ENCODE measurements around the gene MAP2K6. TPM values are rescaled to one million over a fixed set of nuclear protein-coding genes. Genes with fewer than 3 reads are reported as not detected.

Gene MAP2K6
- total and polyA plus RNA-seq, 10 of the 15 experiments (the other 5 are each of a cell fraction or from before 2014, with no cell fraction given), result 15.6 to 70.3 (median 22.9) TPM

DNA sequence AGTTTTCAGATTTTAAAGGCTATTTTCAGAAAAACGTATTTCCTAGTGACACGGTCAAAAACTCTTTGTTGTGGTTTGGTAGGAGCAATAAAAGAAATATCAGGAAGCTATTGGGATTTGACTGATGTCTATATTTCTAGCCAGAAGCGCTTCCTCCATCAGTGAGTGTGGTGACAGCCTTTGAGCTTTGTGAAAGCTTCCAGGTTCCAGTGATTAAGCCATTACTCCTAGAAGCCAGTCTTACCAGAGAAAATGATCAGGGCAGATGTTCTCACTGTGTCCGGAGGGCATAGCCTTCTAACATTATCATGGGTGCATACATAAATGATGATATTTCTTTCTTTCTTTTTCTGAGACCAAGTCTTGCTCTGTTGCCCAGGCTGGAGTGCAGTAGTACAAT is 39.6 kb downstream of the MAP2K6 start:
- no peak overlapping the region for H3K27ac ChIP-seq (ENCODE audit: control insufficient read depth, insufficient read depth)
- no peak overlapping the region for H3K9ac ChIP-seq (ENCODE audit: control insufficient read depth, insufficient read depth, low read length)
- ChIA-PET CTCF (interaction anchor here (0.7 kb wide), 1 partner anchor 10 kb away, joined by 4 read pairs; no protein-coding TSS in a partner anchor), RAD21 (ENCODE audit: unreplicated experiment) (interaction anchor here (1.0 to 1.4 kb wide), 2 partner anchors 69 to 71 kb away, joined by 3 to 4 read pairs; no protein-coding TSS in a partner anchor), POLR2A (interaction anchor here (0.6 kb wide), 1 partner anchor 41 kb away, joined by 6 read pairs; no protein-coding TSS in a partner anchor), SMC1A (ENCODE audit: uncharacterized antibody, unreplicated experiment) (interaction anchor here (0.8 kb wide), 1 partner anchor 67 kb away, joined by 3 read pairs; no protein-coding TSS in a partner anchor)
- no peak overlapping the region for H3K4me3 ChIP-seq
- H3K36me3 ChIP-seq (ENCODE audit: control insufficient read depth in 2 of 2, insufficient read depth in 2 of 2, low read length in 1 of 2), result no peaks in the 10 kb centered on the region
- H3K9me3 ChIP-seq (replicated peaks; ENCODE audit: control insufficient read depth, insufficient read depth, low read length), result no peaks in the 10 kb centered on the region
- FAIRE-seq (no peak), DNase-seq (ENCODE audit: low read depth, low spot score) (no peak), ATAC-seq (no peak)
- H4K20me1 ChIP-seq (ENCODE audit: control insufficient read depth, insufficient read depth), result no peaks in the 10 kb centered on the region
- TF ChIP-seq SRF (IDR thresholded peaks at IDR 0.05; ENCODE audit: low read depth in 2 of 2, low read length in 2 of 2) (no peak), SUPT20H (IDR thresholded peaks at IDR 0.05; ENCODE audit: borderline replicate concordance, control insufficient read depth, low read depth, low read length) (no peak), PAX5 (IDR thresholded peaks at IDR 0.05; ENCODE audit: borderline replicate concordance, low read depth, low read length) (no peak)
- H3K79me2 ChIP-seq (ENCODE audit: control insufficient read depth, insufficient read depth, low read length), result no peaks in the 10 kb centered on the region
- no peak overlapping the region for H2AFZ ChIP-seq (ENCODE audit: control insufficient read depth, low read depth, low read length)
- no peaks in the 10 kb centered on the region for H3K27me3 ChIP-seq (replicated peaks in 1 of 2; ENCODE audit: control insufficient read depth in 2 of 2, insufficient read depth in 2 of 2, low read length in 1 of 2)
- in situ Hi-C loops (cut with MboI) (no loop called here), intact Hi-C loops (cut with micrococcal nuclease; ENCODE audit: unreplicated experiment) (no loop called here)
- BruUV-seq (replicated peaks), result no TSS peak
- H3K4me1 ChIP-seq (ENCODE audit: control insufficient read depth, insufficient read depth, low read length), result peaks cover 14% of the 10 kb centered on the region
- WGBS (ENCODE audit: insufficient coverage, insufficient replicate concordance, low lambda C conversion rate, missing lambda C conversion rate), result 99% methylated on average over 4 of the region's 4 CpGs
- H3K4me2 ChIP-seq (ENCODE audit: control insufficient read depth, insufficient read depth), result no peak overlapping the region

DNA sequence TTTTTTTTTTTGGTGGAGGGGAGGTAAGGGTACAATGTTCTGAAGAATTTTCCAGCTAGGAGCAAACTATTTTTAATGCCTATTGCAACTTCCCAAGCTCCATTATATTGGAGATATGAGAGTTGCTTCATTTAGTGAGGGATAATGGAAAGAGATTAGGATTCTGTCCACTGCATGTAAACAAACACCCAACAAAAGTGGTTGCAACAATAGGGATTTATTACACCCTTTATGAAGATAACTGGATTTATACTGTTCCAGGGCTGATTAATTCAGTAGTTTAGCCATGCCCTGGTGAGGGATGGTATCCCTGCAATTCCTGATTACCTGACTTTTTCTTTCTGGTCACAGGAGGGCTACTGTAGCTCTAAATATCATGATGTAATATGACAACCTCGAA is 40.5 kb downstream of the MAP2K6 start:
- no TSS peak for BruUV-seq (replicated peaks)
- H2AFZ ChIP-seq (ENCODE audit: control insufficient read depth, low read depth, low read length), result no peak overlapping the region
- no peak overlapping the region for H3K4me3 ChIP-seq
- FAIRE-seq (no peak), DNase-seq (ENCODE audit: low read depth, low spot score) (no peak), ATAC-seq (no peak)
- no peak overlapping the region for H3K9ac ChIP-seq (ENCODE audit: control insufficient read depth, insufficient read depth, low read length)
- SMC1A ChIA-PET (ENCODE audit: uncharacterized antibody, unreplicated experiment), result interaction anchor here (0.8 kb wide), 2 partner anchors 17 to 66 kb away, joined by 3 read pairs; no protein-coding TSS in a partner anchor
- no peak overlapping the region for H3K27ac ChIP-seq (ENCODE audit: control insufficient read depth, insufficient read depth)
- no peak for TF ChIP-seq SMC3 (IDR thresholded peaks at IDR 0.05; ENCODE audit: borderline replicate concordance, low read length)
- TF ChIP-seq GABPA (IDR thresholded peaks at IDR 0.05; ENCODE audit: low read depth), result no peak
- no peak for TF ChIP-seq TAF1 (IDR thresholded peaks at IDR 0.05; ENCODE audit: borderline replicate concordance, low read depth, low read length)
- TF ChIP-seq, protein P1, sequence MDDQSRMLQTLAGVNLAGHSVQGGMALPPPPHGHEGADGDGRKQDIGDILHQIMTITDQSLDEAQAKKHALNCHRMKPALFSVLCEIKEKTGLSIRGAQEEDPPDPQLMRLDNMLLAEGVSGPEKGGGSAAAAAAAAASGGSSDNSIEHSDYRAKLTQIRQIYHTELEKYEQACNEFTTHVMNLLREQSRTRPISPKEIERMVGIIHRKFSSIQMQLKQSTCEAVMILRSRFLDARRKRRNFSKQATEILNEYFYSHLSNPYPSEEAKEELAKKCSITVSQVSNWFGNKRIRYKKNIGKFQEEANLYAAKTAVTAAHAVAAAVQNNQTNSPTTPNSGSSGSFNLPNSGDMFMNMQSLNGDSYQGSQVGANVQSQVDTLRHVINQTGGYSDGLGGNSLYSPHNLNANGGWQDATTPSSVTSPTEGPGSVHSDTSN (IDR thresholded peaks at IDR 0.05; ENCODE audit: insufficient replicate concordance, low read depth, low read length), result no peak
- TF ChIP-seq HDAC2 (IDR thresholded peaks at IDR 0.05), result no peak
- TF ChIP-seq EED (IDR thresholded peaks at IDR 0.05; ENCODE audit: low read depth), result no peak
- TF ChIP-seq STAT3 (IDR thresholded peaks at IDR 0.05; ENCODE audit: low read depth, low read length), result no peak
- TF ChIP-seq NR2C2 (IDR thresholded peaks at IDR 0.05; ENCODE audit: borderline replicate concordance, control insufficient read depth, insufficient read length, low read depth), result no peak
- TF ChIP-seq EP300 (IDR thresholded peaks at IDR 0.05; ENCODE audit: borderline replicate concordance in 1 of 2, control insufficient read depth in 1 of 2, low read depth in 2 of 2, low read length in 2 of 2), result no peak
- TF ChIP-seq IKZF1 (conservative IDR thresholded peaks at IDR 0.05), result no peak
- no peak for TF ChIP-seq CEBPB (IDR thresholded peaks at IDR 0.05; ENCODE audit: borderline replicate concordance in 1 of 2, low read depth in 2 of 2, low read length in 2 of 2)
- TF ChIP-seq IKZF2 (IDR thresholded peaks at IDR 0.05), result no peak
- no peak for TF ChIP-seq PML (IDR thresholded peaks at IDR 0.05; ENCODE audit: low read length)
- TF ChIP-seq, protein P2, sequence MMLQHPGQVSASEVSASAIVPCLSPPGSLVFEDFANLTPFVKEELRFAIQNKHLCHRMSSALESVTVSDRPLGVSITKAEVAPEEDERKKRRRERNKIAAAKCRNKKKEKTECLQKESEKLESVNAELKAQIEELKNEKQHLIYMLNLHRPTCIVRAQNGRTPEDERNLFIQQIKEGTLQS (IDR thresholded peaks at IDR 0.05; ENCODE audit: borderline replicate concordance, extremely low read depth, low read depth, low read length), result no peak
- CTCF ChIA-PET, result interaction anchor here (1.0 to 1.1 kb wide), 2 partner anchors 56 to 60 kb away, joined by 3 read pairs; no protein-coding TSS in a partner anchor
- POLR2A ChIA-PET, result no interaction called here
- H3K79me2 ChIP-seq (ENCODE audit: control insufficient read depth, insufficient read depth, low read length), result no peaks in the 10 kb centered on the region
- H3K4me2 ChIP-seq (ENCODE audit: control insufficient read depth, insufficient read depth), result no peak overlapping the region
- in situ Hi-C loops (cut with MboI) (no loop called here), intact Hi-C loops (cut with micrococcal nuclease; ENCODE audit: unreplicated experiment) (no loop called here)
- H3K9me3 ChIP-seq (replicated peaks; ENCODE audit: control insufficient read depth, insufficient read depth, low read length), result no peaks in the 10 kb centered on the region
- no peaks in the 10 kb centered on the region for H4K20me1 ChIP-seq (ENCODE audit: control insufficient read depth, insufficient read depth)
- RAD21 ChIA-PET (ENCODE audit: unreplicated experiment), result interaction anchor here (1.4 kb wide), 1 partner anchor 70 kb away, joined by 3 read pairs; no protein-coding TSS in a partner anchor
- no peaks in the 10 kb centered on the region for H3K36me3 ChIP-seq (ENCODE audit: control insufficient read depth in 2 of 2, insufficient read depth in 2 of 2, low read length in 1 of 2)
- H3K4me1 ChIP-seq (ENCODE audit: control insufficient read depth, insufficient read depth, low read length), result peaks cover 14% of the 10 kb centered on the region
- WGBS (ENCODE audit: insufficient coverage, insufficient replicate concordance, low lambda C conversion rate, missing lambda C conversion rate), result 95% methylated on average over 1 of the region's 1 CpG
- no peaks in the 10 kb centered on the region for H3K27me3 ChIP-seq (replicated peaks in 1 of 2; ENCODE audit: control insufficient read depth in 2 of 2, insufficient read depth in 2 of 2, low read length in 1 of 2)
